GM21381 (cell line): ENCODE results near the gene ANKHD1.
"Not testable (repeated sequence)": the region's sequence is repeated elsewhere in the genome, so short reads cannot be mapped to it uniquely, and the experiment has no call there.

Experiments
- ATAC-seq: cut with Tn5 transposase; IDR thresholded peaks from one replicate; pipeline ENCODE4 v1.9.1; 2021; ENCODE audit warnings: mild to moderate bottlenecking, moderate library complexity; ENCODE audit not compliant: unreplicated experiment

ANKHD1 gene

GRCh38 chr5:140576776-140577201, 175.2 kb downstream of the ANKHD1 start:
- no peak for ATAC-seq

- not testable (repeated sequence) for ATAC-seq
Observed at GRCh38 chr5:140579188-140579747, 177.6 kb downstream of the ANKHD1 start.

GRCh38 chr5:140587495-140587894, 185.9 kb downstream of the ANKHD1 start:
- no peak for ATAC-seq

GRCh38 chr5:140588311-140589070, 186.9 kb downstream of the ANKHD1 start:
- ATAC-seq: no peak
